ENCODE results near the gene MRPL27.

The MRPL27 gene

DNA sequence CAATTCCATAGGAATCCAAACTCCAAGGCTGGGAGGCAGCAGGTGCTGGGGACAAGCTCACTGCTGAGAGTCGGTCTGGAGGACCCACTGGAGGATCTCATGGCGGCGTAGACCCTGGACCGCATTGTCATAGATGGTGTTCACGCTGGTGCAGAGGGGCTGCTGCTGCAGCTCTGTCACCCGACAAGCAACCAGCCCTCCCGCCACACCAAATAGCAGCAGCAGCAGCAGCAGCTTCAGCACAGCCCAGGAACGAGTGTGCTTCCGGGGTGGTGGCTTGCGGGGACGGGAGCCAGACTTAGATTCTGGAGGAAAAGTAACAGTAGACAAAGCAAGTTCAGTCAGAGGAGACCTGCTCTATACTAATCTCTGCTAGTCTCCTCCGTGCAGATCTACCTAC lies 9.9 kb upstream of the MRPL27 start:
- H3K4me1 ChIP-seq = peaks cover 12% of the 10 kb centered on the region
- H3K9ac ChIP-seq = no peak overlapping the region
- H3K9me3 ChIP-seq (ENCODE audit: control insufficient read depth, low read length) = no peaks in the 10 kb centered on the region
- no peaks in the 10 kb centered on the region for H3K36me3 ChIP-seq (ENCODE audit: control insufficient read depth, insufficient read depth, low read length)
- no peaks in the 10 kb centered on the region for H3K27me3 ChIP-seq (ENCODE audit: control insufficient read depth, insufficient read depth, low read length)
- TF ChIP-seq, protein P1, sequence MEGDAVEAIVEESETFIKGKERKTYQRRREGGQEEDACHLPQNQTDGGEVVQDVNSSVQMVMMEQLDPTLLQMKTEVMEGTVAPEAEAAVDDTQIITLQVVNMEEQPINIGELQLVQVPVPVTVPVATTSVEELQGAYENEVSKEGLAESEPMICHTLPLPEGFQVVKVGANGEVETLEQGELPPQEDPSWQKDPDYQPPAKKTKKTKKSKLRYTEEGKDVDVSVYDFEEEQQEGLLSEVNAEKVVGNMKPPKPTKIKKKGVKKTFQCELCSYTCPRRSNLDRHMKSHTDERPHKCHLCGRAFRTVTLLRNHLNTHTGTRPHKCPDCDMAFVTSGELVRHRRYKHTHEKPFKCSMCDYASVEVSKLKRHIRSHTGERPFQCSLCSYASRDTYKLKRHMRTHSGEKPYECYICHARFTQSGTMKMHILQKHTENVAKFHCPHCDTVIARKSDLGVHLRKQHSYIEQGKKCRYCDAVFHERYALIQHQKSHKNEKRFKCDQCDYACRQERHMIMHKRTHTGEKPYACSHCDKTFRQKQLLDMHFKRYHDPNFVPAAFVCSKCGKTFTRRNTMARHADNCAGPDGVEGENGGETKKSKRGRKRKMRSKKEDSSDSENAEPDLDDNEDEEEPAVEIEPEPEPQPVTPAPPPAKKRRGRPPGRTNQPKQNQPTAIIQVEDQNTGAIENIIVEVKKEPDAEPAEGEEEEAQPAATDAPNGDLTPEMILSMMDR (IDR thresholded peaks at IDR 0.05) = no peak
- H3K27ac ChIP-seq = no peak overlapping the region
- no peak overlapping the region for H3K4me2 ChIP-seq (ENCODE audit: low read length)
- no peak overlapping the region for H3K4me3 ChIP-seq (ENCODE audit: low read depth, low read length)
- no peak overlapping the region for H2AFZ ChIP-seq
- no peaks in the 10 kb centered on the region for H3K79me2 ChIP-seq

DNA sequence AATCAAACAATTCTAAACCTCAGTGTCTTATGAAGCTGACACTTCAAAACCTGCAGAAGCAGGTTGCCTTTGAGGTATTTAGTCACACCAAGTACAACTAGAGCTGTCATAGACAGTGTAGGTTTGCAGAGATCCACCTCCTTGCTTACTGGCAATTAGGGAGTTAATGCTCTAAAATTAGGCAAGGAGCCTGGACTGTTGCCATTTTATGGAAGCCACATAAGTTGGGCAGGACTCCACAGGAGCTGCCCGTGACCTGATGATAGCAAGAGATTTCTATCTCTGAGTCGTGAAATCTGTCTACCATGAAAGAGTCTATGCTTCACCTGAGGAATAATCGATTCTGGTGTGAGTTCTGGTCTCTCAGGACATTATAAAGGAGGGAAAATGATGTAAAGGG lies 8.9 kb upstream of the MRPL27 start:
- no peaks in the 10 kb centered on the region for H3K79me2 ChIP-seq
- H3K9me3 ChIP-seq (ENCODE audit: control insufficient read depth, low read length) = no peaks in the 10 kb centered on the region
- H3K36me3 ChIP-seq (ENCODE audit: control insufficient read depth, insufficient read depth, low read length) = no peaks in the 10 kb centered on the region
- H3K4me2 ChIP-seq (ENCODE audit: low read length) = peak overlapping the region; percentile 55
- H3K4me3 ChIP-seq (ENCODE audit: low read depth, low read length) = peak overlapping the region; percentile 17
- H3K27ac ChIP-seq = peak overlapping the region; percentile 19
- H3K9ac ChIP-seq = no peak overlapping the region
- no peaks in the 10 kb centered on the region for H3K27me3 ChIP-seq (ENCODE audit: control insufficient read depth, insufficient read depth, low read length)
- no peak overlapping the region for H2AFZ ChIP-seq
- peaks cover 12% of the 10 kb centered on the region for H3K4me1 ChIP-seq
- TF ChIP-seq, protein P1 (IDR thresholded peaks at IDR 0.05) = no peak

DNA sequence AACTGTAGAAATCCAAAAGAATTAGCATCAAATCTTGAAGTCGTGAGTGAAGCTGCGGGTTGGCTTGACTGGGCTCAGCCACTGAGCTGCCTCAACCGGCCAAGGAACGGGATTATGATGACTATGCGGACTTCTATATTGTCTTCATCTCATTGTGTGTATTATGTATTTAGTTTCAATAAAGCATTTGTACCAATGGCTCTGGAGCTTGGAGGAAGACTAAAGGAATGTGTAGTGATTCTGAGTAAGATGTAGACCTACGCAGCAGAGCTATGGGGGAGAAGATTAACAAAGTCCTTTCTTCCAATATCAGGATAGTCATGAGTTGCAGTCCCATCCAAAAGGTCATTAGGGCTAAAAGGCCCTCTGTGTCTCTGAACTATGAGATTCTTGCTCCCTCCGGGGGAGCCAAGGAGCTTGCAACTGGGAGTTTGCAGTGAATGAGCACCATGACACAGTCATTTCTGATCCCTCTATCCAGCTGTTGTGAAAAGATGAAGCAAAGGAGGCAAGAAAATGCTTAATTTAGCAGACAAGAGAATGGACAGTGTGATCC lies 8.4 kb upstream of the MRPL27 start:
- H3K27me3 ChIP-seq (ENCODE audit: control insufficient read depth, insufficient read depth, low read length) = no peaks in the 10 kb centered on the region
- H3K36me3 ChIP-seq (ENCODE audit: control insufficient read depth, insufficient read depth, low read length) = no peaks in the 10 kb centered on the region
- no peaks in the 10 kb centered on the region for H3K79me2 ChIP-seq
- TF ChIP-seq, protein P1 (IDR thresholded peaks at IDR 0.05) = no peak
- H3K4me1 ChIP-seq = peaks cover 12% of the 10 kb centered on the region
- no peak overlapping the region for H3K9ac ChIP-seq
- no peak overlapping the region for H3K4me2 ChIP-seq (ENCODE audit: low read length)
- H3K9me3 ChIP-seq (ENCODE audit: control insufficient read depth, low read length) = no peaks in the 10 kb centered on the region
- no peak overlapping the region for H3K4me3 ChIP-seq (ENCODE audit: low read depth, low read length)
- no peak overlapping the region for H2AFZ ChIP-seq
- no peak overlapping the region for H3K27ac ChIP-seq

DNA sequence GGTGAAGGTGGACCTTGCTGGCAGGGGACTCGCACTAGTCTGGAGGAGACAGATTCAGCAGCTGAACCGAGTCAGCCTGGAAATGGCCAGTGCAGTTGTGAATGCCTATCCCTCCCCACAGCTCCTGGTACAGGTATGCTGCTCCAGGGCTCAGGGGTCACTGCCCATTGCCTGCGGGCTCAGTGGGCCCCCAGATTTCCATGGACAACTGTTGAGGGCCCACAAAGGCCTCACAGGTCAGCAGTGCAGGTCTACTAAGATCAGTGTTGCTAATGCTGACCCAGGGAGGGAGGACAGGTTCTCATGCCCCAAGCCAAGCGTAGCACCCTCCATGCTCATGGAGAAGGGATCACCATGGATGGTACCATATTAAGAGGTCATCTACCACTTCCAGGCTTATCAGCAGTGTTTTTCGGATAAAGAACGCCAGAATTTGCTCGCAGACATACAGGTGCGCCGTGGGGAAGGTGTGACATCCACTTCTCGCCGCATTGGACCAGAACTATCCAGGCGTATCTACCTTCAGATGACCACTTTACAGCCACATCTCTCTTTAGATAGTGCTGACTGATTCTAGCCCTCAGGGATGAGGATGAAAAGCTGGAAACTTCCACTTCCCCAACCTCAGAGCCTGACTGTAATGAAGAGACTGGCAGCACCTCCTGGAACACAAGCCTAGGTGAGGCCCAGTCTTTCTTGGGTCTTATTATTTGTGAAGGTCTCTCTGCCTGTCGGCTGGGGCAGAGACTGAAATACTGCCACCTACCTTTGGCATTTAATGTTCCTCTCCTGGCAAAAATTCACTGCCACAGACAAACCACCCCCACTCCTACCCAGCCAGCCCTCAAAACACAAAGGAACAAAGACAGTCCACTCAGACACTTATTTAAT lies 7.6 kb upstream of the MRPL27 start:
- Histone ChIP-seq H3K27me3 (ENCODE audit: control insufficient read depth, insufficient read depth, low read length) (no peaks in the 10 kb centered on the region), H3K9me3 (ENCODE audit: control insufficient read depth, low read length) (no peaks in the 10 kb centered on the region)

More for the DNA sequence above, 7.6 kb upstream of the MRPL27 start:
- Histone ChIP-seq H3K4me1 (peaks cover 12% of the 10 kb centered on the region), H2AFZ (no peak overlapping the region), H3K36me3 (ENCODE audit: control insufficient read depth, insufficient read depth, low read length) (no peaks in the 10 kb centered on the region), H3K9ac (no peak overlapping the region), H3K4me2 (ENCODE audit: low read length) (no peak overlapping the region), H3K27ac (no peak overlapping the region), H3K79me2 (no peaks in the 10 kb centered on the region), H3K4me3 (ENCODE audit: low read depth, low read length) (no peak overlapping the region)
- TF ChIP-seq, protein P1 (IDR thresholded peaks at IDR 0.05) = no peak

All from parathyroid adenoma (tissue), 2 donors.